Memory B cell (primary cell): ENCODE measurements around the gene CAB39L.

Source experiments
- ATAC-seq: fragments of 150-1000 bp; cut with Tn5 transposase; 2 replicates; pipeline ENCODE4 v1.10.0; 2021; ENCODE audit warnings: low read depth, mild to moderate bottlenecking, moderate library complexity
- DNase-seq, 2 donors: peaks; one replicate each; pipeline ENCODE4 v3.0.0; 2022; ENCODE audit warnings: low spot score in 2 of 2
- H3K27ac Mint-ChIP-seq: one replicate; pipeline ENCODE4 v1.8.0; 2022; ENCODE audit warnings: mild to moderate bottlenecking, moderate library complexity, mixed read lengths
- H3K27me3 Mint-ChIP-seq: one replicate; pipeline ENCODE4 v1.8.0; 2022; ENCODE audit warnings: mixed read lengths
- H3K36me3 Mint-ChIP-seq: one replicate; pipeline ENCODE4 v1.8.0; 2022; ENCODE audit warnings: mild to moderate bottlenecking, mixed read lengths
- H3K4me1 Mint-ChIP-seq: one replicate; pipeline ENCODE4 v1.8.0; 2022; ENCODE audit warnings: mixed read lengths
- H3K4me3 Mint-ChIP-seq: one replicate; pipeline ENCODE4 v1.8.0; 2022; ENCODE audit warnings: mild to moderate bottlenecking, moderate library complexity, mixed read lengths
- H3K9me3 Mint-ChIP-seq: one replicate; pipeline ENCODE4 v1.8.0; 2022; ENCODE audit warnings: mixed read lengths

CAB39L gene

GRCh38 chr13:49368688-49369087 lies 75.2 kb downstream of the CAB39L start:
- DNase-seq (no peak), ATAC-seq (peak; percentile 74)
- Mint-ChIP-seq H3K36me3 (peaks cover 16% of the 10 kb centered on the region), H3K4me3 (no peak overlapping the region), H3K27me3 (no peaks in the 10 kb centered on the region), H3K27ac (no peak overlapping the region), H3K4me1 (peaks cover 17% of the 10 kb centered on the region), H3K9me3 (peaks cover 7% of the 10 kb centered on the region)

GRCh38 chr13:49367640-49368422 lies 76.0 kb downstream of the CAB39L start:
- Mint-ChIP-seq H3K27ac (no peak overlapping the region), H3K4me3 (no peak overlapping the region), H3K27me3 (no peaks in the 10 kb centered on the region), H3K9me3 (peaks cover 8% of the 10 kb centered on the region), H3K36me3 (peaks cover 18% of the 10 kb centered on the region), H3K4me1 (peaks cover 11% of the 10 kb centered on the region)
- DNase-seq (no peak), ATAC-seq (no peak)

- Mint-ChIP-seq H3K4me1 (peaks cover 4% of the 10 kb centered on the region), H3K9me3 (peaks cover 12% of the 10 kb centered on the region)
Observed at GRCh38 chr13:49366841-49367240, 77.0 kb downstream of the CAB39L start.

GRCh38 chr13:49357694-49358093 lies 86.2 kb downstream of the CAB39L start:
- Mint-ChIP-seq H3K27me3 (no peaks in the 10 kb centered on the region), H3K27ac (no peak overlapping the region), H3K36me3 (peaks cover 22% of the 10 kb centered on the region), H3K9me3 (peaks cover 4% of the 10 kb centered on the region), H3K4me1 (no peaks in the 10 kb centered on the region), H3K4me3 (no peak overlapping the region)
- DNase-seq (no peak), ATAC-seq (no peak)

More at GRCh38 chr13:49366841-49367240, 77.0 kb downstream of the CAB39L start:
- peaks cover 23% of the 10 kb centered on the region for H3K36me3 Mint-ChIP-seq
- ATAC-seq (no peak), DNase-seq (no peak)
- no peaks in the 10 kb centered on the region for H3K27me3 Mint-ChIP-seq
- no peak overlapping the region for H3K27ac Mint-ChIP-seq
- no peak overlapping the region for H3K4me3 Mint-ChIP-seq

GRCh38 chr13:49356223-49356622 lies 87.6 kb downstream of the CAB39L start:
- DNase-seq (no peak), ATAC-seq (no peak)
- H3K27me3 Mint-ChIP-seq: no peaks in the 10 kb centered on the region
- no peak overlapping the region for H3K4me3 Mint-ChIP-seq
- H3K4me1 Mint-ChIP-seq: no peaks in the 10 kb centered on the region
- peaks cover 16% of the 10 kb centered on the region for H3K36me3 Mint-ChIP-seq
- no peak overlapping the region for H3K27ac Mint-ChIP-seq
- no peaks in the 10 kb centered on the region for H3K9me3 Mint-ChIP-seq

GRCh38 chr13:49354719-49355118 lies 89.1 kb downstream of the CAB39L start:
- no peak for ATAC-seq
- Mint-ChIP-seq H3K4me1 (no peaks in the 10 kb centered on the region), H3K9me3 (no peaks in the 10 kb centered on the region), H3K27me3 (no peaks in the 10 kb centered on the region), H3K36me3 (peaks cover 15% of the 10 kb centered on the region), H3K27ac (no peak overlapping the region), H3K4me3 (no peak overlapping the region)
- no peak for DNase-seq

- H3K4me1 Mint-ChIP-seq: no peaks in the 10 kb centered on the region
- no peak overlapping the region for H3K27ac Mint-ChIP-seq
- H3K9me3 Mint-ChIP-seq: no peaks in the 10 kb centered on the region
- H3K36me3 Mint-ChIP-seq: peaks cover 13% of the 10 kb centered on the region
- ATAC-seq: no peak
- DNase-seq: no peak
- no peaks in the 10 kb centered on the region for H3K27me3 Mint-ChIP-seq
- no peak overlapping the region for H3K4me3 Mint-ChIP-seq
Observed at GRCh38 chr13:49353908-49354307, 90.0 kb downstream of the CAB39L start.

- H3K27ac Mint-ChIP-seq: no peak overlapping the region
- H3K4me1 Mint-ChIP-seq: no peaks in the 10 kb centered on the region
- no peak overlapping the region for H3K4me3 Mint-ChIP-seq
- no peak for ATAC-seq
- no peaks in the 10 kb centered on the region for H3K27me3 Mint-ChIP-seq
- DNase-seq: no peak
- peaks cover 15% of the 10 kb centered on the region for H3K36me3 Mint-ChIP-seq
- peaks cover 2% of the 10 kb centered on the region for H3K9me3 Mint-ChIP-seq
Observed at GRCh38 chr13:49351871-49352270, 92.0 kb downstream of the CAB39L start.

GRCh38 chr13:49348751-49349150 lies 95.1 kb downstream of the CAB39L start:
- H3K4me1 Mint-ChIP-seq: no peaks in the 10 kb centered on the region
- H3K36me3 Mint-ChIP-seq: peaks cover 12% of the 10 kb centered on the region
- H3K9me3 Mint-ChIP-seq: peaks cover 2% of the 10 kb centered on the region
- DNase-seq: no peak
- ATAC-seq: no peak
- H3K27ac Mint-ChIP-seq: no peak overlapping the region
- no peak overlapping the region for H3K4me3 Mint-ChIP-seq
- no peaks in the 10 kb centered on the region for H3K27me3 Mint-ChIP-seq

GRCh38 chr13:49347650-49348385 lies 96.0 kb downstream of the CAB39L start:
- H3K27ac Mint-ChIP-seq: no peak overlapping the region
- peaks cover 2% of the 10 kb centered on the region for H3K9me3 Mint-ChIP-seq
- H3K4me3 Mint-ChIP-seq: no peak overlapping the region
- no peaks in the 10 kb centered on the region for H3K27me3 Mint-ChIP-seq
- no peak for ATAC-seq
- peaks cover 14% of the 10 kb centered on the region for H3K36me3 Mint-ChIP-seq
- no peak for DNase-seq
- H3K4me1 Mint-ChIP-seq: no peaks in the 10 kb centered on the region

GRCh38 chr13:49346460-49346859 lies 97.4 kb downstream of the CAB39L start:
- peaks cover 14% of the 10 kb centered on the region for H3K36me3 Mint-ChIP-seq
- H3K27me3 Mint-ChIP-seq: no peaks in the 10 kb centered on the region
- H3K4me3 Mint-ChIP-seq: no peak overlapping the region
- no peaks in the 10 kb centered on the region for H3K4me1 Mint-ChIP-seq
- H3K9me3 Mint-ChIP-seq: peaks cover 2% of the 10 kb centered on the region
- ATAC-seq (no peak), DNase-seq (no peak)
- H3K27ac Mint-ChIP-seq: no peak overlapping the region

- Mint-ChIP-seq H3K27ac (no peak overlapping the region), H3K4me3 (no peak overlapping the region)
Observed at GRCh38 chr13:49343731-49344130, 100.1 kb downstream of the CAB39L start.

GRCh38 chr13:49343255-49343654 lies 100.6 kb downstream of the CAB39L start:
- H3K9me3 Mint-ChIP-seq: peaks cover 2% of the 10 kb centered on the region
- ATAC-seq: no peak
- H3K4me1 Mint-ChIP-seq: no peaks in the 10 kb centered on the region
- no peak overlapping the region for H3K27ac Mint-ChIP-seq
- H3K4me3 Mint-ChIP-seq: no peak overlapping the region
- H3K27me3 Mint-ChIP-seq: no peaks in the 10 kb centered on the region
- H3K36me3 Mint-ChIP-seq: peaks cover 11% of the 10 kb centered on the region
- DNase-seq: no peak

More at GRCh38 chr13:49343731-49344130, 100.1 kb downstream of the CAB39L start:
- no peak for DNase-seq
- Mint-ChIP-seq H3K36me3 (peaks cover 13% of the 10 kb centered on the region), H3K27me3 (no peaks in the 10 kb centered on the region), H3K9me3 (peaks cover 2% of the 10 kb centered on the region), H3K4me1 (no peaks in the 10 kb centered on the region)
- ATAC-seq: no peak

- no peaks in the 10 kb centered on the region for H3K27me3 Mint-ChIP-seq
- H3K4me3 Mint-ChIP-seq: no peak overlapping the region
- DNase-seq: no peak
- H3K27ac Mint-ChIP-seq: no peak overlapping the region
- H3K9me3 Mint-ChIP-seq: no peaks in the 10 kb centered on the region
- peaks cover 11% of the 10 kb centered on the region for H3K36me3 Mint-ChIP-seq
- ATAC-seq: no peak
- H3K4me1 Mint-ChIP-seq: no peaks in the 10 kb centered on the region
Observed at GRCh38 chr13:49342454-49342853, 101.4 kb downstream of the CAB39L start.
